ENCODE data around the gene CCDC183. TPM values are rescaled to one million over a fixed set of nuclear protein-coding genes. Genes with fewer than 3 reads are reported as not detected.

Gene CCDC183
- total RNA-seq, 1 donor from 2014 or later, result 0.84 TPM

GRCh38 chr9:136850866-136851775 lies 55.0 kb downstream of the CCDC183 start:
- H3K79me2 ChIP-seq (ENCODE audit: insufficient read depth, low read length), result peaks cover 11% of the 10 kb centered on the region

GRCh38 chr9:136851941-136852663 lies 56.0 kb downstream of the CCDC183 start, which contains the start of gene MAMDC4:
TSS of gene MAMDC4 (plus strand) at chr9:136852346. CDS start at chr9:136852417, 71 bp downstream.
- Histone ChIP-seq H3K36me3 (ENCODE audit: insufficient read depth, low read length) (no peaks in the 10 kb centered on the region), H4K20me1 (ENCODE audit: insufficient read depth, low read length) (peaks cover 17% of the 10 kb centered on the region), H3K4me3 (ENCODE audit: insufficient read depth, low read depth, low read length) (no peak within 1 kb of the TSS), H3K27ac (ENCODE audit: low read depth, low read length) (no peak within 1 kb of the TSS), H3K9me3 (ENCODE audit: insufficient read depth, low read depth, low read length) (no peaks in the 10 kb centered on the region), H3K79me2 (ENCODE audit: insufficient read depth, low read length) (peaks cover 11% of the 10 kb centered on the region), H2AFZ (ENCODE audit: low read depth, low read length) (no peak within 1 kb of the TSS), H3K27me3 (ENCODE audit: insufficient read depth, low read length) (no peaks in the 10 kb centered on the region), H3K4me1 (ENCODE audit: insufficient read depth, low read length) (peaks cover 9% of the 10 kb centered on the region), H3K4me2 (ENCODE audit: low read length) (no peak within 1 kb of the TSS), H3K9ac (ENCODE audit: low read length) (no peak within 1 kb of the TSS)
- DNase-seq (ENCODE audit: low read depth) (no peak), FAIRE-seq (no peak)
- Mint-ChIP-seq H3K4me3 (ENCODE audit: unreplicated experiment) (no peak within 1 kb of the TSS), H3K27me3 (ENCODE audit: low read depth, unreplicated experiment) (no peaks in the 10 kb centered on the region), H3K9me3 (ENCODE audit: unreplicated experiment) (no peaks in the 10 kb centered on the region), H3K4me1 (ENCODE audit: low read depth, unreplicated experiment) (peaks cover 2% of the 10 kb centered on the region), H3K36me3 (ENCODE audit: low read depth, unreplicated experiment) (no peaks in the 10 kb centered on the region), H3K27ac (ENCODE audit: unreplicated experiment) (peak within 1 kb of the TSS; percentile 80)
- TF ChIP-seq EZH2 (IDR thresholded peaks at IDR 0.05; ENCODE audit: insufficient read depth, low read length), result no peak
- no peak for TF ChIP-seq CTCF (IDR thresholded peaks at IDR 0.05; ENCODE audit: insufficient read depth, low read depth, low read length)

More at GRCh38 chr9:136850866-136851775, 55.0 kb downstream of the CCDC183 start:
- TF ChIP-seq EZH2 (IDR thresholded peaks at IDR 0.05; ENCODE audit: insufficient read depth, low read length) (no peak), CTCF (IDR thresholded peaks at IDR 0.05; ENCODE audit: insufficient read depth, low read depth, low read length) (no peak)
- FAIRE-seq (no peak), DNase-seq (ENCODE audit: low read depth) (no peak)
- Histone ChIP-seq H3K36me3 (ENCODE audit: insufficient read depth, low read length) (no peaks in the 10 kb centered on the region), H4K20me1 (ENCODE audit: insufficient read depth, low read length) (peaks cover 15% of the 10 kb centered on the region), H3K27ac (ENCODE audit: low read depth, low read length) (no peak overlapping the region), H3K27me3 (ENCODE audit: insufficient read depth, low read length) (peaks cover 7% of the 10 kb centered on the region), H3K9ac (ENCODE audit: low read length) (no peak overlapping the region), H2AFZ (ENCODE audit: low read depth, low read length) (no peak overlapping the region), H3K4me2 (ENCODE audit: low read length) (peak overlapping the region; percentile 100), H3K4me1 (ENCODE audit: insufficient read depth, low read length) (peaks cover 9% of the 10 kb centered on the region), H3K4me3 (ENCODE audit: insufficient read depth, low read depth, low read length) (no peak overlapping the region), H3K9me3 (ENCODE audit: insufficient read depth, low read depth, low read length) (peaks cover 3% of the 10 kb centered on the region)
- H3K9me3 Mint-ChIP-seq (ENCODE audit: unreplicated experiment), result peaks cover 3% of the 10 kb centered on the region
- no peaks in the 10 kb centered on the region for H3K27me3 Mint-ChIP-seq (ENCODE audit: low read depth, unreplicated experiment)
- peak overlapping the region; percentile 88 for H3K4me3 Mint-ChIP-seq (ENCODE audit: unreplicated experiment)
- no peaks in the 10 kb centered on the region for H3K36me3 Mint-ChIP-seq (ENCODE audit: low read depth, unreplicated experiment)
- H3K27ac Mint-ChIP-seq (ENCODE audit: unreplicated experiment), result no peak overlapping the region
- peaks cover 2% of the 10 kb centered on the region for H3K4me1 Mint-ChIP-seq (ENCODE audit: low read depth, unreplicated experiment)

Data from astrocyte (in vitro differentiated cells and primary cell).